Smooth muscle cell (in vitro differentiated cells): ENCODE results near the gene RIMS1. TPM values are rescaled to one million over a fixed set of nuclear protein-coding genes. Genes with fewer than 3 reads are reported as not detected.

Experiments used
- DNase-seq: peaks from one replicate; lab custom pipeline; 2025; ENCODE audit not compliant: unreplicated experiment; lab: John Stamatoyannopoulos, UW
- H2AFZ ChIP-seq: fragments of 200-600 bp; sonication (generic); 2 replicates; pipeline ENCODE4 v1.6.0; 2016; ENCODE audit warnings: antibody characterized with exemption, low read depth, mild to moderate bottlenecking
- H3F3A ChIP-seq: fragments of 200-600 bp; sonication (generic); 2 replicates; pipeline ENCODE4 v1.6.0; 2017; ENCODE audit warnings: antibody characterized with exemption, low read depth
- H3K27ac ChIP-seq: fragments of 200-600 bp; sonication (generic); 2 replicates; pipeline ENCODE4 v1.5.1; 2016; ENCODE audit warnings: low read depth, mild to moderate bottlenecking
- H3K27me3 ChIP-seq: fragments of 200-600 bp; sonication (generic); 2 replicates; pipeline ENCODE4 v1.6.1; 2016; ENCODE audit warnings: low read depth, mild to moderate bottlenecking
- H3K36me3 ChIP-seq: fragments of 200-600 bp; sonication (generic); 2 replicates; pipeline ENCODE4 v1.5.1; 2016; ENCODE audit warnings: low read depth
- H3K4me1 ChIP-seq: fragments of 200-600 bp; sonication (generic); 2 replicates; pipeline ENCODE4 v1.5.1; 2016; ENCODE audit warnings: low read depth
- H3K4me2 ChIP-seq: fragments of 200-600 bp; sonication (generic); 2 replicates; pipeline ENCODE4 v1.6.0; 2016; ENCODE audit warnings: mild to moderate bottlenecking
- H3K4me3 ChIP-seq: fragments of 200-600 bp; sonication (generic); 2 replicates; pipeline ENCODE4 v1.5.1; 2016; ENCODE audit warnings: mild to moderate bottlenecking
- H3K79me2 ChIP-seq: fragments of 200-600 bp; sonication (generic); 2 replicates; pipeline ENCODE4 v1.6.0; 2016; ENCODE audit warnings: low read depth, mild to moderate bottlenecking
- H3K9ac ChIP-seq: fragments of 200-600 bp; sonication (generic); 2 replicates; pipeline ENCODE4 v1.6.0; 2016; ENCODE audit warnings: low read depth
- H3K9me3 ChIP-seq: fragments of 200-600 bp; sonication (generic); replicated peaks from 2 replicates; pipeline ENCODE4 v1.5.1; 2016; ENCODE audit warnings: low read depth
- H4K20me1 ChIP-seq: fragments of 200-600 bp; sonication (generic); 2 replicates; pipeline ENCODE4 v1.6.0; 2016; ENCODE audit warnings: low read depth
- CTCF ChIP-seq: fragments of 200-600 bp; sonication (generic); IDR thresholded peaks from 2 replicates; pipeline ENCODE4 v1.5.1; 2017; ENCODE audit warnings: borderline replicate concordance, mild to moderate bottlenecking, antibody characterized with exemption; ENCODE audit not compliant: insufficient read depth, poor library complexity, severe bottlenecking
- WGBS: methylation state at CpG from one replicate; pipeline ENCODE4 v1.1.7; 2016; ENCODE audit warnings: low lambda C conversion rate; 5-methylcytosine and 5-hydroxymethylcytosine counted together
- polyA plus RNA-seq: library from polyadenylated mRNA; unstranded; fragments of >200 nt; fragmentation: Nextera tagmentation; extraction: Ambion mirVana; gene quantifications from 2 replicates; pipeline ENCODE4 v1.2.1, GENCODE V29; 2016
- total RNA-seq: library from RNA; depleted of rRNA; stranded (reverse); fragments of >200 nt; gene quantifications from 2 replicates; pipeline ENCODE4 v1.2.3, GENCODE V29; 2014

RIMS1 gene
- total and polyA plus RNA-seq, 2 experiments from 2014 or later, result 0.73 to 2.2 TPM

- Histone ChIP-seq H3K9ac (no peak overlapping the region), H3K4me3 (no peak overlapping the region), H3K27ac (no peak overlapping the region), H3F3A (no peaks in the 10 kb centered on the region), H2AFZ (no peak overlapping the region), H3K27me3 (no peaks in the 10 kb centered on the region), H3K79me2 (no peaks in the 10 kb centered on the region), H3K36me3 (no peaks in the 10 kb centered on the region), H3K9me3 (no peaks in the 10 kb centered on the region), H3K4me1 (peaks cover 14% of the 10 kb centered on the region), H4K20me1 (no peaks in the 10 kb centered on the region), H3K4me2 (no peak overlapping the region)
- DNase-seq, result no peak
- 100% methylated on average over 3 of the region's 3 CpGs for WGBS
- TF ChIP-seq CTCF, result no peak
Measured at GRCh38 chr6:72421387-72421786, 535.0 kb downstream of the RIMS1 start.

- Histone ChIP-seq H3K27ac (no peak overlapping the region), H4K20me1 (no peaks in the 10 kb centered on the region), H3F3A (no peaks in the 10 kb centered on the region), H3K4me2 (no peak overlapping the region), H3K36me3 (no peaks in the 10 kb centered on the region), H3K79me2 (no peaks in the 10 kb centered on the region), H3K4me1 (peaks cover 14% of the 10 kb centered on the region), H3K9ac (no peak overlapping the region), H3K27me3 (no peaks in the 10 kb centered on the region), H3K4me3 (no peak overlapping the region), H3K9me3 (no peaks in the 10 kb centered on the region), H2AFZ (no peak overlapping the region)
- no peak for TF ChIP-seq CTCF
- WGBS, result 88% methylated on average over 1 of the region's 1 CpG
- DNase-seq, result no peak
Measured at GRCh38 chr6:72422171-72422570, 535.8 kb downstream of the RIMS1 start.

- Histone ChIP-seq H3K27me3 (no peaks in the 10 kb centered on the region), H3F3A (no peaks in the 10 kb centered on the region), H3K27ac (no peak overlapping the region), H3K9ac (no peak overlapping the region), H3K79me2 (no peaks in the 10 kb centered on the region), H3K4me3 (no peak overlapping the region), H4K20me1 (no peaks in the 10 kb centered on the region), H2AFZ (no peak overlapping the region), H3K4me2 (peak overlapping the region; percentile 53), H3K36me3 (no peaks in the 10 kb centered on the region), H3K9me3 (no peaks in the 10 kb centered on the region), H3K4me1 (no peaks in the 10 kb centered on the region)
- no peak for TF ChIP-seq CTCF
- no peak for DNase-seq
- 76% methylated on average over 1 of the region's 1 CpG for WGBS
Measured at GRCh38 chr6:72424476-72424875, 538.1 kb downstream of the RIMS1 start.

GRCh38 chr6:72425003-72425681 lies 538.8 kb downstream of the RIMS1 start:
- 37% methylated on average over 4 of the region's 4 CpGs for WGBS
- no peak for TF ChIP-seq CTCF
- no peak overlapping the region for H2AFZ ChIP-seq
- H4K20me1 ChIP-seq, result no peaks in the 10 kb centered on the region
- H3K79me2 ChIP-seq, result no peaks in the 10 kb centered on the region
- no peaks in the 10 kb centered on the region for H3K36me3 ChIP-seq
- H3K27me3 ChIP-seq, result no peaks in the 10 kb centered on the region
- H3K4me1 ChIP-seq, result no peaks in the 10 kb centered on the region
- no peak overlapping the region for H3K4me3 ChIP-seq
- no peaks in the 10 kb centered on the region for H3K9me3 ChIP-seq
- no peak overlapping the region for H3K9ac ChIP-seq
- peak overlapping the region; percentile 26 for H3K27ac ChIP-seq
- H3F3A ChIP-seq, result no peaks in the 10 kb centered on the region
- H3K4me2 ChIP-seq, result peak overlapping the region; percentile 53
- no peak for DNase-seq
